GM13976 (cell line): ENCODE data around the gene MKS1.

ENCODE experiments used
- DNase-seq: peaks from one replicate; pipeline ENCODE4 v3.0.0; 2012; ENCODE audit warnings: low spot score
- CTCF ChIP-seq: IDR thresholded peaks from 2 replicates; pipeline ENCODE4 v1.5.1; 2012; ENCODE audit warnings: borderline replicate concordance, mild to moderate bottlenecking; ENCODE audit not compliant: insufficient read depth; ENCODE audit errors: extremely low read depth, missing control alignments, control extremely low read depth
- in situ Hi-C: fragments of 300-500 bp; cut with MboI; formaldehyde crosslinking; loops from one replicate; pipeline ENCODE4 v1.12.0; 2022; ENCODE audit warnings: low sequenced_read_pairs, mixed read lengths, inconsistent platforms; ENCODE audit not compliant: unreplicated experiment

Gene MKS1

GRCh38 chr17:58187675-58188074 lies 31.4 kb downstream of the MKS1 start:
- DNase-seq: no peak
- TF ChIP-seq CTCF: no peak
- in situ Hi-C loops: no loop called here

- no peak for TF ChIP-seq CTCF
- no peak for DNase-seq
- in situ Hi-C loops: no loop called here
These were observed 32.0 kb downstream of the MKS1 start for GRCh38 chr17:58187063-58187462.

GRCh38 chr17:58186591-58186990 lies 32.5 kb downstream of the MKS1 start:
- DNase-seq: no peak
- no peak for TF ChIP-seq CTCF
- in situ Hi-C loops: no loop called here

GRCh38 chr17:58184986-58185761 lies 33.9 kb downstream of the MKS1 start:
- in situ Hi-C loops: no loop called here
- no peak for TF ChIP-seq CTCF
- no peak for DNase-seq

- in situ Hi-C loops: no loop called here
- no peak for DNase-seq
- TF ChIP-seq CTCF: no peak
These were observed 34.6 kb downstream of the MKS1 start for GRCh38 chr17:58184308-58184985.

- DNase-seq: no peak
- no peak for TF ChIP-seq CTCF
- in situ Hi-C loops: no loop called here
These were observed 35.5 kb downstream of the MKS1 start for GRCh38 chr17:58183514-58183913.
